NCI-H524 (cell line): ENCODE measurements around the gene GAB1.
"Not testable (repeated sequence)": the region's sequence is repeated elsewhere in the genome, so short reads cannot be mapped to it uniquely, and the experiment has no call there.

Source experiments
- DNase-seq, 2 experiments: peaks; one replicate each; lab custom pipeline; 2025; lab: John Stamatoyannopoulos, UW

The GAB1 gene

GRCh38 chr4:143338313-143338712 is 1.6 kb downstream of the GAB1 start:
- no peak for DNase-seq

- DNase-seq, result no peak
Measured at GRCh38 chr4:143339497-143339896, 2.8 kb downstream of the GAB1 start.

- no peak for DNase-seq
Measured at GRCh38 chr4:143341186-143341755, 4.6 kb downstream of the GAB1 start.

- no peak for DNase-seq
Measured at GRCh38 chr4:143343276-143343831, 6.7 kb downstream of the GAB1 start.

GRCh38 chr4:143344041-143344440 is 7.4 kb downstream of the GAB1 start:
- DNase-seq, result no peak

GRCh38 chr4:143344774-143345173 is 8.1 kb downstream of the GAB1 start:
- no peak for DNase-seq

- DNase-seq, result no peak
Measured at GRCh38 chr4:143345356-143345755, 8.7 kb downstream of the GAB1 start.

- no peak for DNase-seq
Measured at GRCh38 chr4:143346206-143346605, 9.5 kb downstream of the GAB1 start.

GRCh38 chr4:143347484-143348111 is 10.9 kb downstream of the GAB1 start:
- DNase-seq, result no peak

GRCh38 chr4:143348233-143349077 is 11.8 kb downstream of the GAB1 start:
- DNase-seq, result no peak

GRCh38 chr4:143349858-143350527 is 13.3 kb downstream of the GAB1 start:
- DNase-seq, result not testable (repeated sequence)

- no peak for DNase-seq
Measured at GRCh38 chr4:143351149-143351691, 14.5 kb downstream of the GAB1 start.

GRCh38 chr4:143351774-143352451 is 15.2 kb downstream of the GAB1 start:
- no peak for DNase-seq

- no peak for DNase-seq
Measured at GRCh38 chr4:143352720-143353119, 16.0 kb downstream of the GAB1 start.

- peak; percentile 20 to 64 for DNase-seq
Measured at GRCh38 chr4:143353797-143354196, 17.1 kb downstream of the GAB1 start.

- DNase-seq, result no peak
Measured at GRCh38 chr4:143354990-143355389, 18.3 kb downstream of the GAB1 start.

GRCh38 chr4:143355540-143356217 is 19.0 kb downstream of the GAB1 start:
- DNase-seq, result no peak

- no peak for DNase-seq
Measured at GRCh38 chr4:143356493-143356892, 19.8 kb downstream of the GAB1 start.

- DNase-seq, result no peak
Measured at GRCh38 chr4:143357161-143357845, 20.6 kb downstream of the GAB1 start.

- no peak for DNase-seq
Measured at GRCh38 chr4:143358419-143358818, 21.7 kb downstream of the GAB1 start.
